ENCODE results near the gene BFSP1. TPM values are rescaled to one million over a fixed set of nuclear protein-coding genes. Genes with fewer than 3 reads are reported as not detected.

The BFSP1 gene
- total RNA-seq, 1 donor from 2014 or later: 3.9 TPM

GRCh38 chr20:17460119-17460518 is 71.1 kb downstream of the BFSP1 start:
- H3K4me1 Mint-ChIP-seq: no peaks in the 10 kb centered on the region
- H3K36me3 Mint-ChIP-seq (ENCODE audit: low read depth): no peaks in the 10 kb centered on the region
- H3K4me3 Mint-ChIP-seq: no peak overlapping the region
- no peaks in the 10 kb centered on the region for H3K9me3 Mint-ChIP-seq
- TF ChIP-seq CTCF (conservative IDR thresholded peaks at IDR 0.05): no peak
- H3K27me3 Mint-ChIP-seq (ENCODE audit: low read depth): no peaks in the 10 kb centered on the region
- no peak for DNase-seq (ENCODE audit: low read depth, low spot score)
- H3K27ac Mint-ChIP-seq (ENCODE audit: unreplicated experiment): no peak overlapping the region

- TF ChIP-seq CTCF (conservative IDR thresholded peaks at IDR 0.05): no peak
- no peak for DNase-seq (ENCODE audit: low read depth, low spot score)
- Mint-ChIP-seq H3K27me3 (ENCODE audit: low read depth) (no peaks in the 10 kb centered on the region), H3K4me1 (no peaks in the 10 kb centered on the region), H3K36me3 (ENCODE audit: low read depth) (no peaks in the 10 kb centered on the region), H3K4me3 (no peak overlapping the region), H3K27ac (ENCODE audit: unreplicated experiment) (no peak overlapping the region), H3K9me3 (no peaks in the 10 kb centered on the region)
These were observed 73.5 kb downstream of the BFSP1 start for GRCh38 chr20:17457588-17458190.

- no peak for DNase-seq (ENCODE audit: low read depth, low spot score)
- no peak for TF ChIP-seq CTCF (conservative IDR thresholded peaks at IDR 0.05)
- no peak overlapping the region for H3K4me3 Mint-ChIP-seq
- no peaks in the 10 kb centered on the region for H3K4me1 Mint-ChIP-seq
- H3K27me3 Mint-ChIP-seq (ENCODE audit: low read depth): no peaks in the 10 kb centered on the region
- no peak overlapping the region for H3K27ac Mint-ChIP-seq (ENCODE audit: unreplicated experiment)
- H3K36me3 Mint-ChIP-seq (ENCODE audit: low read depth): no peaks in the 10 kb centered on the region
- no peaks in the 10 kb centered on the region for H3K9me3 Mint-ChIP-seq
These were observed 74.1 kb downstream of the BFSP1 start for GRCh38 chr20:17457079-17457478.

GRCh38 chr20:17456279-17456678 is 74.9 kb downstream of the BFSP1 start:
- Mint-ChIP-seq H3K4me3 (no peak overlapping the region), H3K36me3 (ENCODE audit: low read depth) (no peaks in the 10 kb centered on the region), H3K27me3 (ENCODE audit: low read depth) (peaks cover 2% of the 10 kb centered on the region), H3K9me3 (no peaks in the 10 kb centered on the region), H3K4me1 (no peaks in the 10 kb centered on the region), H3K27ac (ENCODE audit: unreplicated experiment) (no peak overlapping the region)
- no peak for TF ChIP-seq CTCF (conservative IDR thresholded peaks at IDR 0.05)
- DNase-seq (ENCODE audit: low read depth, low spot score): no peak

- no peak for TF ChIP-seq CTCF (conservative IDR thresholded peaks at IDR 0.05)
- Mint-ChIP-seq H3K4me3 (no peak overlapping the region), H3K4me1 (no peaks in the 10 kb centered on the region), H3K9me3 (no peaks in the 10 kb centered on the region), H3K36me3 (ENCODE audit: low read depth) (no peaks in the 10 kb centered on the region), H3K27me3 (ENCODE audit: low read depth) (peaks cover 2% of the 10 kb centered on the region), H3K27ac (ENCODE audit: unreplicated experiment) (no peak overlapping the region)
- DNase-seq (ENCODE audit: low read depth, low spot score): no peak
These were observed 77.6 kb downstream of the BFSP1 start for GRCh38 chr20:17453592-17453991.
